Activated naive CD8-positive, alpha-beta T cell treated with anti-CD3 and anti-CD28 coated beads, Interleukin-2, amount 10 ng/mL, durations not matched to agents 7 days and 5 days (primary cell): ENCODE data around the gene POU2AF2. TPM values are rescaled to one million over a fixed set of nuclear protein-coding genes. Genes with fewer than 3 reads are reported as not detected.
"Not testable (repeated sequence)": the region's sequence is repeated elsewhere in the genome, so short reads cannot be mapped to it uniquely, and the experiment has no call there.

Experiments used
- ATAC-seq: fragments of 150-1000 bp; cut with Tn5 transposase; one replicate; pipeline ENCODE4 v1.10.0; 2021; ENCODE audit warnings: low read depth, moderate library complexity
- POLR2A ChIA-PET: fragments of 350-600 bp; sonication (Branson Sonifier 250); formaldehyde crosslinking; loops from one replicate; lab custom pipeline; 2021; ENCODE audit warnings: antibody characterized with exemption; lab: Charles Lee
- DNase-seq: peaks from one replicate; pipeline ENCODE4 v3.0.0; 2021
- H3K27ac Mint-ChIP-seq: one replicate; pipeline ENCODE4 v1.8.0; 2022; ENCODE audit warnings: mild to moderate bottlenecking, mixed read lengths
- H3K27me3 Mint-ChIP-seq: one replicate; pipeline ENCODE4 v1.8.0; 2022; ENCODE audit warnings: mild to moderate bottlenecking, moderate library complexity, mixed read lengths
- H3K36me3 Mint-ChIP-seq: one replicate; pipeline ENCODE4 v1.8.0; 2021; ENCODE audit warnings: mild to moderate bottlenecking, mixed read lengths
- H3K4me1 Mint-ChIP-seq: one replicate; pipeline ENCODE4 v1.8.0; 2021; ENCODE audit warnings: mixed read lengths
- H3K4me3 Mint-ChIP-seq: one replicate; pipeline ENCODE4 v1.8.0; 2022; ENCODE audit warnings: mild to moderate bottlenecking, moderate library complexity, mixed read lengths
- H3K9me3 Mint-ChIP-seq: one replicate; pipeline ENCODE4 v1.8.0; 2021; ENCODE audit warnings: mixed read lengths
- total RNA-seq, 2 experiments: library from RNA; stranded (reverse); gene quantifications; one replicate each; pipeline ENCODE4 v1.2.3, GENCODE V29; 2021

The POU2AF2 gene
- total RNA-seq, 2 experiments from 2014 or later: not detected

GRCh38 chr11:111269146-111269868 is 23.8 kb downstream of the POU2AF2 start:
- Mint-ChIP-seq H3K4me1 (peaks cover 7% of the 10 kb centered on the region), H3K9me3 (no peaks in the 10 kb centered on the region), H3K27ac (no peak overlapping the region), H3K36me3 (no peaks in the 10 kb centered on the region), H3K27me3 (peaks cover 11% of the 10 kb centered on the region), H3K4me3 (no peak overlapping the region)
- ATAC-seq (no peak), DNase-seq (no peak)
- POLR2A ChIA-PET: no interaction called here

GRCh38 chr11:111272420-111272819 is 26.9 kb downstream of the POU2AF2 start:
- no peaks in the 10 kb centered on the region for H3K9me3 Mint-ChIP-seq
- H3K36me3 Mint-ChIP-seq: no peaks in the 10 kb centered on the region
- no peak overlapping the region for H3K27ac Mint-ChIP-seq
- ATAC-seq: no peak
- POLR2A ChIA-PET: interaction anchor here (0.6 kb wide), 1 partner anchor 485 kb away, joined by 3 read pairs; no protein-coding TSS in a partner anchor
- H3K4me3 Mint-ChIP-seq: no peak overlapping the region
- peaks cover 5% of the 10 kb centered on the region for H3K4me1 Mint-ChIP-seq
- peaks cover 12% of the 10 kb centered on the region for H3K27me3 Mint-ChIP-seq
- DNase-seq: no peak

- H3K36me3 Mint-ChIP-seq: no peaks in the 10 kb centered on the region
- POLR2A ChIA-PET: interaction anchor here (0.6 kb wide), 1 partner anchor 142 kb away, joined by 6 read pairs; no protein-coding TSS in a partner anchor
- ATAC-seq (no peak), DNase-seq (no peak)
- H3K9me3 Mint-ChIP-seq: no peaks in the 10 kb centered on the region
- H3K4me3 Mint-ChIP-seq: no peak overlapping the region
- H3K27ac Mint-ChIP-seq: no peak overlapping the region
- peaks cover 9% of the 10 kb centered on the region for H3K27me3 Mint-ChIP-seq
- no peaks in the 10 kb centered on the region for H3K4me1 Mint-ChIP-seq
These were observed 37.1 kb downstream of the POU2AF2 start for GRCh38 chr11:111282562-111283075.

- Mint-ChIP-seq H3K4me1 (no peaks in the 10 kb centered on the region), H3K27ac (no peak overlapping the region)
- no peak for DNase-seq
These were observed 38.5 kb downstream of the POU2AF2 start for GRCh38 chr11:111283945-111284481.

GRCh38 chr11:111285189-111286091 is 39.9 kb downstream of the POU2AF2 start:
- Mint-ChIP-seq H3K36me3 (no peaks in the 10 kb centered on the region), H3K9me3 (no peaks in the 10 kb centered on the region), H3K4me3 (no peak overlapping the region), H3K27me3 (peaks cover 6% of the 10 kb centered on the region), H3K27ac (no peak overlapping the region), H3K4me1 (no peaks in the 10 kb centered on the region)
- DNase-seq (no peak), ATAC-seq (no peak)
- POLR2A ChIA-PET: no interaction called here

More at GRCh38 chr11:111283945-111284481, 38.5 kb downstream of the POU2AF2 start:
- POLR2A ChIA-PET: no interaction called here
- Mint-ChIP-seq H3K36me3 (no peaks in the 10 kb centered on the region), H3K27me3 (peaks cover 5% of the 10 kb centered on the region), H3K4me3 (no peak overlapping the region), H3K9me3 (no peaks in the 10 kb centered on the region)
- ATAC-seq: no peak

GRCh38 chr11:111291764-111292163 is 46.2 kb downstream of the POU2AF2 start:
- Mint-ChIP-seq H3K36me3 (no peaks in the 10 kb centered on the region), H3K9me3 (no peaks in the 10 kb centered on the region), H3K4me3 (no peak overlapping the region), H3K4me1 (no peaks in the 10 kb centered on the region), H3K27me3 (peaks cover 15% of the 10 kb centered on the region), H3K27ac (no peak overlapping the region)
- POLR2A ChIA-PET: no interaction called here
- DNase-seq (no peak), ATAC-seq (no peak)

- DNase-seq, POLR2A ChIA-PET, H3K4me3 Mint-ChIP-seq, ATAC-seq, H3K4me1 Mint-ChIP-seq, H3K27ac Mint-ChIP-seq, H3K36me3 Mint-ChIP-seq, H3K9me3 Mint-ChIP-seq: not testable (repeated sequence)
- H3K27me3 Mint-ChIP-seq: peaks cover 20% of the 10 kb centered on the region
These were observed 46.9 kb downstream of the POU2AF2 start for GRCh38 chr11:111292408-111292807.

GRCh38 chr11:111296196-111296595 is 50.7 kb downstream of the POU2AF2 start:
- Mint-ChIP-seq H3K9me3 (no peaks in the 10 kb centered on the region), H3K27ac (no peak overlapping the region), H3K36me3 (no peaks in the 10 kb centered on the region), H3K4me1 (peaks cover 2% of the 10 kb centered on the region), H3K4me3 (no peak overlapping the region), H3K27me3 (peaks cover 44% of the 10 kb centered on the region)
- POLR2A ChIA-PET: no interaction called here
- DNase-seq: no peak
- no peak for ATAC-seq

- Mint-ChIP-seq H3K9me3 (no peaks in the 10 kb centered on the region), H3K27me3 (peaks cover 57% of the 10 kb centered on the region), H3K36me3 (no peaks in the 10 kb centered on the region), H3K4me3 (no peak overlapping the region), H3K27ac (no peak overlapping the region), H3K4me1 (peaks cover 2% of the 10 kb centered on the region)
- DNase-seq (no peak), ATAC-seq (no peak)
- POLR2A ChIA-PET: no interaction called here
These were observed 52.2 kb downstream of the POU2AF2 start for GRCh38 chr11:111297696-111298095.

- Mint-ChIP-seq H3K4me1 (peaks cover 2% of the 10 kb centered on the region), H3K27me3 (peaks cover 63% of the 10 kb centered on the region), H3K9me3 (no peaks in the 10 kb centered on the region), H3K36me3 (no peaks in the 10 kb centered on the region), H3K27ac (no peak within 1 kb of the TSS), H3K4me3 (peak within 1 kb of the TSS; percentile 3)
- ATAC-seq (peak; percentile 37), DNase-seq (peak; percentile 35)
- POLR2A ChIA-PET: no interaction called here
These were observed 53.0 kb downstream of the POU2AF2 start, which contains the start of gene POU2AF3 for GRCh38 chr11:111298413-111299100. Gene POU2AF3 (plus strand): TSS chr11:111298546. CDS start chr11:111298582, 36 bp downstream.

GRCh38 chr11:111299101-111300026 is 53.8 kb downstream of the POU2AF2 start:
- Mint-ChIP-seq H3K27me3 (peaks cover 59% of the 10 kb centered on the region), H3K27ac (no peak overlapping the region), H3K36me3 (no peaks in the 10 kb centered on the region), H3K9me3 (no peaks in the 10 kb centered on the region), H3K4me1 (peaks cover 2% of the 10 kb centered on the region), H3K4me3 (peak overlapping the region; percentile 42)
- POLR2A ChIA-PET: no interaction called here
- peak; percentile 42 for DNase-seq
- ATAC-seq: peak; percentile 51

- no peaks in the 10 kb centered on the region for H3K36me3 Mint-ChIP-seq
- no peaks in the 10 kb centered on the region for H3K9me3 Mint-ChIP-seq
- H3K27ac Mint-ChIP-seq: no peak overlapping the region
- H3K4me1 Mint-ChIP-seq: peaks cover 2% of the 10 kb centered on the region
- peaks cover 65% of the 10 kb centered on the region for H3K27me3 Mint-ChIP-seq
- ATAC-seq (no peak), DNase-seq (no peak)
- POLR2A ChIA-PET: no interaction called here
- H3K4me3 Mint-ChIP-seq: no peak overlapping the region
These were observed 55.0 kb downstream of the POU2AF2 start for GRCh38 chr11:111300569-111300968.
